IMR-90 (cell line): Measurements from ENCODE around the gene PCDHA11. TPM values are rescaled to one million over a fixed set of nuclear protein-coding genes. Genes with fewer than 3 reads are reported as not detected.

Experiments
- ATAC-seq: fragments of 200-7000 bp; cut with Tn5 transposase; 2 replicates; pipeline ENCODE4 v1.9.1; 2020; ENCODE audit warnings: low read depth, mild to moderate bottlenecking, moderate library complexity
- BruUV-seq: library from RNA; stranded (reverse); fragments of 400-500 nt; replicated peaks from 2 replicates; lab custom pipeline; 2021; lab: Mats Ljungman, UMichigan
- CTCF ChIA-PET: fragments of 300-600 bp; formaldehyde crosslinking; extraction: SDS; loops from one replicate; lab custom pipeline; 2021; ENCODE audit warnings: antibody characterized with exemption; lab: Yijun Ruan, JAX
- POLR2A ChIA-PET: fragments of 300-600 bp; sonication (Branson Sonifier 250); formaldehyde crosslinking; loops from one replicate; lab custom pipeline; 2022; ENCODE audit warnings: antibody characterized with exemption; ENCODE audit not compliant: unreplicated experiment; lab: Charles Lee
- DNase-seq: peaks from one replicate; pipeline ENCODE4 v3.0.0; 2013
- H2AFZ ChIP-seq: replicated peaks from 2 replicates; pipeline ENCODE3; 2013; ENCODE audit warnings: low read length, mild to moderate bottlenecking; ENCODE audit not compliant: poor library complexity
- H2AK5ac ChIP-seq: 2 replicates; pipeline ENCODE4 v1.6.1; 2013; ENCODE audit warnings: low read depth, low read length, inconsistent platforms
- H2AK9ac ChIP-seq: replicated peaks from 2 replicates; pipeline ENCODE3; 2013; ENCODE audit warnings: mild to moderate bottlenecking, low read depth, low read length, moderate library complexity; ENCODE audit not compliant: poor library complexity
- H2BK120ac ChIP-seq: 2 replicates; pipeline ENCODE4 v1.6.1; 2013; ENCODE audit warnings: low read depth, low read length, inconsistent platforms
- H2BK15ac ChIP-seq: 3 replicates; pipeline ENCODE4 v1.6.1; 2013; ENCODE audit warnings: low read depth, low read length, inconsistent platforms
- H2BK20ac ChIP-seq: 2 replicates; pipeline ENCODE4 v1.6.1; 2013; ENCODE audit warnings: low read depth, mild to moderate bottlenecking, inconsistent platforms, low read length, moderate library complexity
- H2BK5ac ChIP-seq: 2 replicates; pipeline ENCODE4 v1.6.1; 2013; ENCODE audit warnings: mild to moderate bottlenecking, low read depth, low read length, inconsistent platforms; ENCODE audit not compliant: poor library complexity, severe bottlenecking
- H3K14ac ChIP-seq: replicated peaks from 2 replicates; pipeline ENCODE4 v1.6.1; 2013; ENCODE audit warnings: low read depth, low read length, inconsistent platforms
- H3K18ac ChIP-seq: 2 replicates; pipeline ENCODE4 v1.6.1; 2013; ENCODE audit warnings: low read depth, low read length, control low read depth
- H3K23ac ChIP-seq: 2 replicates; pipeline ENCODE4 v1.6.1; 2013; ENCODE audit warnings: low read depth, low read length, inconsistent platforms
- H3K27ac ChIP-seq: 2 replicates; pipeline ENCODE4 v1.5.1; 2013; ENCODE audit warnings: mild to moderate bottlenecking, control low read depth, low read length; ENCODE audit not compliant: insufficient read depth
- H3K27me3 ChIP-seq: 2 replicates; pipeline ENCODE4 v1.6.1; 2013; ENCODE audit warnings: low read length; ENCODE audit not compliant: control insufficient read depth, insufficient read depth
- H3K36me3 ChIP-seq: 2 replicates; pipeline ENCODE4 v1.6.1; 2013; ENCODE audit warnings: low read length, mixed read lengths; ENCODE audit not compliant: control insufficient read depth, insufficient read depth
- H3K4ac ChIP-seq: 2 replicates; pipeline ENCODE4 v1.6.1; 2013; ENCODE audit warnings: low read depth, low read length, inconsistent platforms
- H3K4me1 ChIP-seq: 2 replicates; pipeline ENCODE4 v1.6.1; 2013; ENCODE audit warnings: low read length, mixed read lengths; ENCODE audit not compliant: control insufficient read depth, insufficient read depth
- H3K4me2 ChIP-seq: 2 replicates; pipeline ENCODE4 v1.6.1; 2013; ENCODE audit warnings: low read depth, mild to moderate bottlenecking, control low read depth, low read length, moderate library complexity
- H3K4me3 ChIP-seq: 2 replicates; pipeline ENCODE4 v1.5.1; 2013; ENCODE audit warnings: low read depth, mild to moderate bottlenecking, control low read depth, low read length, moderate library complexity; ENCODE audit not compliant: insufficient read depth
- H3K56ac ChIP-seq: 2 replicates; pipeline ENCODE4 v1.6.1; 2013; ENCODE audit warnings: low read length, inconsistent platforms; ENCODE audit not compliant: insufficient read depth; ENCODE audit errors: extremely low read depth
- H3K79me1 ChIP-seq, 2 experiments: 2 replicates each; pipeline ENCODE4 v1.6.1; 2013; ENCODE audit warnings: low read length in 2 of 2, inconsistent platforms in 1 of 2, low read depth in 1 of 2
- H3K9ac ChIP-seq: 2 replicates; pipeline ENCODE4 v1.6.1; 2013; ENCODE audit warnings: low read depth, low read length, control low read depth
- H3K9me1 ChIP-seq: 2 replicates; pipeline ENCODE4 v1.6.1; 2013; ENCODE audit warnings: low read length, inconsistent platforms; ENCODE audit not compliant: insufficient read depth
- H3K9me3 ChIP-seq: 2 replicates; pipeline ENCODE4 v1.6.1; 2013; ENCODE audit warnings: low read length; ENCODE audit not compliant: control insufficient read depth, insufficient read depth
- H4K20me1 ChIP-seq: 2 replicates; pipeline ENCODE4 v1.6.1; 2013; ENCODE audit warnings: low read length, inconsistent platforms; ENCODE audit not compliant: insufficient read depth
- H4K5ac ChIP-seq: 2 replicates; pipeline ENCODE4 v1.6.1; 2013; ENCODE audit warnings: mild to moderate bottlenecking, low read depth, low read length, control low read depth
- H4K8ac ChIP-seq, 2 experiments: 2 replicates each; pipeline ENCODE4 v1.6.1; 2013; ENCODE audit warnings: low read depth in 2 of 2, low read length in 2 of 2, control low read depth in 1 of 2, inconsistent platforms in 1 of 2
- H4K91ac ChIP-seq: 2 replicates; pipeline ENCODE4 v1.6.1; 2013; ENCODE audit warnings: low read depth, low read length, inconsistent platforms; ENCODE audit not compliant: insufficient read depth
- MAFK ChIP-seq: IDR thresholded peaks from 2 replicates; pipeline ENCODE4 v1.6.1; 2012; ENCODE audit warnings: low read depth, low read length, improper control_type of control experiment
- MAZ ChIP-seq: IDR thresholded peaks from 2 replicates; pipeline ENCODE4 v1.6.1; 2012; ENCODE audit warnings: low read depth, mild to moderate bottlenecking, low read length, improper control_type of control experiment, moderate library complexity, borderline replicate concordance
- RCOR1 ChIP-seq: IDR thresholded peaks from 2 replicates; pipeline ENCODE4 v1.6.1; 2012; ENCODE audit warnings: mild to moderate bottlenecking, low read length, improper control_type of control experiment; ENCODE audit not compliant: insufficient replicate concordance
- SMC3 ChIP-seq: fragments of 150-350 bp; IDR thresholded peaks from 2 replicates; pipeline ENCODE4 v1.6.1; 2016; ENCODE audit warnings: low read depth, mild to moderate bottlenecking, antibody characterized with exemption, low read length, moderate library complexity
- WGBS, 2 experiments: methylation state at CpG; one replicate each; pipeline versions ENCODE4 v1.1.5 to v1.1.7; 2013; ENCODE audit warnings: missing lambda C conversion rate in 2 of 2; ENCODE audit not compliant: insufficient read length in 1 of 2; ENCODE audit errors: extremely low coverage in 2 of 2; 5-methylcytosine and 5-hydroxymethylcytosine counted together
- dilution Hi-C: fragments of 300-500 bp; cut with HindIII; formaldehyde crosslinking; loops from one replicate; pipeline ENCODE4 v1.14.3; 2018; ENCODE audit warnings: low sequenced_read_pairs; ENCODE audit not compliant: unreplicated experiment
- in situ Hi-C: fragments of 300-500 bp; cut with MboI; formaldehyde crosslinking; loops from 3 replicates; pipeline ENCODE4 v1.14.3; 2019; ENCODE audit warnings: low sequenced_read_pairs, inconsistent platforms, mixed read lengths
- intact Hi-C: fragments of 100-400 bp; cut with micrococcal nuclease; formaldehyde crosslinking; loops from 2 replicates; pipeline ENCODE4 v1.10.0; 2022
- polyA plus RNA-seq, 3 experiments: library from polyadenylated mRNA; depleted of rRNA; stranded (reverse); fragments of >200 nt; gene quantifications; 2 replicates each; pipeline ENCODE4 v1.2.3, GENCODE V29; 2012; ENCODE audit warnings: low replicate concordance in 1 of 3
- total RNA-seq: library from RNA; depleted of rRNA; stranded (reverse); fragments of >200 nt; gene quantifications from 2 replicates; pipeline ENCODE4 v1.2.3, GENCODE V29; 2012
- TF ChIP-seq, protein P1 (sequence below): fragments of 150-350 bp; IDR thresholded peaks from 2 replicates; pipeline ENCODE4 v1.6.1; 2016; ENCODE audit warnings: low read depth, mild to moderate bottlenecking, low read length, moderate library complexity, borderline replicate concordance

PCDHA11 gene
- total and polyA plus RNA-seq, 2 of the 4 experiments (the other 2 are of a cell fraction) = under 0.01 TPM; not detected in 1

DNA sequence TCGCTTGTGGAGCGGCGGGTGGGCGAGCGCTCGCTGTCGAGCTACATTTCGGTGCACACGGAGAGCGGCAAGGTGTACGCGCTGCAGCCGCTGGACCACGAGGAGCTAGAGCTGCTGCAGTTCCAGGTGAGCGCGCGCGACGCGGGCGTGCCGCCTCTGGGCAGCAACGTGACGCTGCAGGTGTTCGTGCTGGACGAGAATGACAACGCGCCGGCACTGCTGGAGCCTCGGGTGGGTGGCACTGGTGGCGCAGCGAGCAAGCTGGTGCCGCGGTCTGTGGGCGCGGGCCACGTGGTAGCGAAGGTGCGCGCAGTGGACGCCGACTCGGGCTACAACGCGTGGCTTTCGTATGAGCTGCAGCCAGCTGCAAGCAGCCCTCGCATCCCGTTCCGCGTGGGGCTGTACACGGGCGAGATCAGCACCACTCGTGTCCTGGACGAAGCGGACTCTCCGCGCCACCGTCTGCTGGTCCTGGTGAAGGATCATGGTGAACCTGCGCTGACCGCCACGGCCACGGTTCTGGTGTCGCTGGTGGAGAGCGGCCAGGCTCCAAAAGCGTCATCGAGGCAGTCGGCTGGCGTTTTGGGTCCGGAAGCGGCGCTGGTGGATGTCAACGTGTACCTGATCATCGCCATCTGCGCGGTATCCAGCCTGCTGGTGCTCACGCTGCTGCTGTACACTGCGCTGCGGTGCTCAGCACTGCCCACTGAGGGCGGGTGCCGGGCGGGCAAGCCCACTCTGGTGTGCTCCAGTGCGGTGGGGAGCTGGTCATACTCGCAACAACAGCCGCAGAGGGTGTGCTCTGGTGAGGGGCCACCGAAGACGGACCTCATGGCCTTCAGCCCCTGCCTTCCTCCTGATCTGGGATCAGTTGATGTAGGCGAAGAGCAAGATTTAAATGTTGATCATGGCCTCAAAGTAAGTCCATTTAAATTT is 25.7 kb upstream of the PCDHA11 start:
- H3K18ac ChIP-seq = no peak overlapping the region
- no peak overlapping the region for H3K56ac ChIP-seq
- no peak overlapping the region for H3K4ac ChIP-seq
- TF ChIP-seq MAFK (no peak), RCOR1 (no peak), MAZ (no peak), SMC3 (no peak)
- TF ChIP-seq, protein P1, sequence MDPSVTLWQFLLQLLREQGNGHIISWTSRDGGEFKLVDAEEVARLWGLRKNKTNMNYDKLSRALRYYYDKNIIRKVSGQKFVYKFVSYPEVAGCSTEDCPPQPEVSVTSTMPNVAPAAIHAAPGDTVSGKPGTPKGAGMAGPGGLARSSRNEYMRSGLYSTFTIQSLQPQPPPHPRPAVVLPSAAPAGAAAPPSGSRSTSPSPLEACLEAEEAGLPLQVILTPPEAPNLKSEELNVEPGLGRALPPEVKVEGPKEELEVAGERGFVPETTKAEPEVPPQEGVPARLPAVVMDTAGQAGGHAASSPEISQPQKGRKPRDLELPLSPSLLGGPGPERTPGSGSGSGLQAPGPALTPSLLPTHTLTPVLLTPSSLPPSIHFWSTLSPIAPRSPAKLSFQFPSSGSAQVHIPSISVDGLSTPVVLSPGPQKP = no peak
- H4K8ac ChIP-seq = no peak overlapping the region
- H3K14ac ChIP-seq = no peak overlapping the region
- DNase-seq (no peak), ATAC-seq (no peak)
- no peak overlapping the region for H2BK20ac ChIP-seq
- H3K79me1 ChIP-seq = no peaks in the 10 kb centered on the region
- H4K20me1 ChIP-seq = no peaks in the 10 kb centered on the region
- H4K5ac ChIP-seq = no peak overlapping the region
- no peak overlapping the region for H2BK15ac ChIP-seq
- H2BK120ac ChIP-seq = no peak overlapping the region
- CTCF ChIA-PET = no interaction called here
- H2AK5ac ChIP-seq = no peak overlapping the region
- H3K36me3 ChIP-seq = no peaks in the 10 kb centered on the region
- H4K91ac ChIP-seq = no peak overlapping the region
- no peaks in the 10 kb centered on the region for H3K9me1 ChIP-seq
- dilution Hi-C loops (no loop called here), in situ Hi-C loops (no loop called here), intact Hi-C loops (no loop called here)
- no peak overlapping the region for H2BK5ac ChIP-seq
- H3K4me1 ChIP-seq = no peaks in the 10 kb centered on the region
- WGBS, 2 experiments = 53% methylated on average over 48 of the region's 87 CpGs; no CpG with 5 or more reads in 1 of the 2 experiments
- H2AFZ ChIP-seq = no peak overlapping the region
- H3K23ac ChIP-seq = no peak overlapping the region
- no peak overlapping the region for H3K27ac ChIP-seq
- no peak overlapping the region for H3K9ac ChIP-seq
- POLR2A ChIA-PET = no interaction called here
- no peak overlapping the region for H3K4me3 ChIP-seq
- BruUV-seq = no TSS peak
- no peak overlapping the region for H2AK9ac ChIP-seq
- no peaks in the 10 kb centered on the region for H3K27me3 ChIP-seq
- no peak overlapping the region for H3K4me2 ChIP-seq
- peaks cover 14% of the 10 kb centered on the region for H3K9me3 ChIP-seq
